GM12875 (cell line): Measurements from ENCODE around the gene HIVEP3.

Experiments
- H3K4me3 ChIP-seq: one replicate; pipeline ENCODE4 v1.5.1; 2011; ENCODE audit warnings: low read depth, low read length, control low read depth
- TF ChIP-seq, protein P1 (sequence below): IDR thresholded peaks from 2 replicates; pipeline ENCODE4 v1.5.1; 2011; ENCODE audit warnings: low read depth, mild to moderate bottlenecking, control low read depth, inconsistent platforms, low read length, moderate library complexity, borderline replicate concordance; ENCODE audit not compliant: insufficient read depth

The HIVEP3 gene

GRCh38 chr1:41640756-41641474, 277.8 kb downstream of the HIVEP3 start:
- H3K4me3 ChIP-seq = no peak overlapping the region
- TF ChIP-seq, protein P1, sequence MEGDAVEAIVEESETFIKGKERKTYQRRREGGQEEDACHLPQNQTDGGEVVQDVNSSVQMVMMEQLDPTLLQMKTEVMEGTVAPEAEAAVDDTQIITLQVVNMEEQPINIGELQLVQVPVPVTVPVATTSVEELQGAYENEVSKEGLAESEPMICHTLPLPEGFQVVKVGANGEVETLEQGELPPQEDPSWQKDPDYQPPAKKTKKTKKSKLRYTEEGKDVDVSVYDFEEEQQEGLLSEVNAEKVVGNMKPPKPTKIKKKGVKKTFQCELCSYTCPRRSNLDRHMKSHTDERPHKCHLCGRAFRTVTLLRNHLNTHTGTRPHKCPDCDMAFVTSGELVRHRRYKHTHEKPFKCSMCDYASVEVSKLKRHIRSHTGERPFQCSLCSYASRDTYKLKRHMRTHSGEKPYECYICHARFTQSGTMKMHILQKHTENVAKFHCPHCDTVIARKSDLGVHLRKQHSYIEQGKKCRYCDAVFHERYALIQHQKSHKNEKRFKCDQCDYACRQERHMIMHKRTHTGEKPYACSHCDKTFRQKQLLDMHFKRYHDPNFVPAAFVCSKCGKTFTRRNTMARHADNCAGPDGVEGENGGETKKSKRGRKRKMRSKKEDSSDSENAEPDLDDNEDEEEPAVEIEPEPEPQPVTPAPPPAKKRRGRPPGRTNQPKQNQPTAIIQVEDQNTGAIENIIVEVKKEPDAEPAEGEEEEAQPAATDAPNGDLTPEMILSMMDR = no peak

GRCh38 chr1:41640141-41640751, 278.5 kb downstream of the HIVEP3 start:
- H3K4me3 ChIP-seq = no peak overlapping the region
- TF ChIP-seq, protein P1 = no peak

GRCh38 chr1:41639332-41639936, 279.3 kb downstream of the HIVEP3 start:
- TF ChIP-seq, protein P1 = no peak
- H3K4me3 ChIP-seq = no peak overlapping the region

- TF ChIP-seq, protein P1 = no peak
- no peak overlapping the region for H3K4me3 ChIP-seq
Measured at GRCh38 chr1:41638086-41639024, 280.4 kb downstream of the HIVEP3 start.

GRCh38 chr1:41637367-41637766, 281.4 kb downstream of the HIVEP3 start:
- TF ChIP-seq, protein P1 = no peak
- no peak overlapping the region for H3K4me3 ChIP-seq

DNA sequence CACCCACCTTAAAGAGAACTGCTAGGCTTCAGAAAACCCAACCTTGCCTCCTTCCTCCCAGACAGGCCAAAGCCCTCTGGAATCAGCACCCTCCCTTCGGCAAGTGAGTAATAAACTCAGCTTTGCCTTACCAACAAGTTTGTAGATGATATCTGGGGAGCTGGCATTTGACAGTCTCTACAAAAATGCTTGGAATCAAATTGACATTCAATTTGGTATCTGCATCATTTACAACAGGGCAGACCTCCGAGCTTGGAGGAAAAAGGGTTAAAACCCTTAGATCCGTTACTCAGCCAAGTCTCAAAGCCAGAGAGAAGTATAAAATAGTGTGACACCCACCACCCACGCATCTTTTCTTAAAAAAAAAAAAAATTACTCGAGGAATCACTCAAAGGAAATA, 285.0 kb downstream of the HIVEP3 start:
- TF ChIP-seq, protein P1 = no peak
- H3K4me3 ChIP-seq = no peak overlapping the region
